PFSK-1 (cell line): ENCODE results near the gene MAGI2.

Source experiments
- FOXP2 ChIP-seq: optimal IDR thresholded peaks from 2 replicates; pipeline ENCODE3; 2011; ENCODE audit warnings: borderline replicate concordance, control low read depth, inconsistent platforms; ENCODE audit not compliant: insufficient read depth; ENCODE audit errors: extremely low read length, extremely low read depth
- POLR2AphosphoS5 ChIP-seq: IDR thresholded peaks from 2 replicates; pipeline ENCODE4 v1.6.1; 2012; ENCODE audit warnings: low read depth, mild to moderate bottlenecking, control low read depth, low read length, moderate library complexity
- REST ChIP-seq, 2 experiments: IDR thresholded peaks; 2 replicates each; pipeline versions ENCODE4 v1.6.1 to v1.8.0; 2011 to 2012; ENCODE audit warnings: low read depth in 2 of 2, low read length in 2 of 2, control low read depth in 1 of 2, inconsistent platforms in 1 of 2, mild to moderate bottlenecking in 1 of 2, moderate library complexity in 1 of 2; ENCODE audit not compliant: insufficient read depth in 1 of 2
- SIN3A ChIP-seq: IDR thresholded peaks from 2 replicates; pipeline ENCODE4 v1.6.1; 2012; ENCODE audit warnings: mild to moderate bottlenecking, low read length, moderate library complexity, borderline replicate concordance; ENCODE audit not compliant: insufficient read depth
- TAF1 ChIP-seq: IDR thresholded peaks from 2 replicates; pipeline ENCODE4 v1.6.1; 2012; ENCODE audit warnings: low read length, control low read depth, borderline replicate concordance; ENCODE audit not compliant: insufficient read depth

MAGI2 gene

GRCh38 chr7:78690174-78690573, 763.3 kb downstream of the MAGI2 start:
- TF ChIP-seq FOXP2 (no peak), SIN3A (no peak), TAF1 (no peak), POLR2AphosphoS5 (no peak), REST (IDR thresholded peaks at IDR 0.05; ENCODE audit: insufficient read depth in 1 of 2, low read depth in 2 of 2, low read length in 2 of 2) (no peak)

- no peak for TF ChIP-seq REST (IDR thresholded peaks at IDR 0.05; ENCODE audit: insufficient read depth in 1 of 2, low read depth in 2 of 2, low read length in 2 of 2)
- no peak for TF ChIP-seq POLR2AphosphoS5
- TF ChIP-seq FOXP2, result no peak
- no peak for TF ChIP-seq SIN3A
- no peak for TF ChIP-seq TAF1
Observed at GRCh38 chr7:78688376-78688775, 765.1 kb downstream of the MAGI2 start.

- no peak for TF ChIP-seq FOXP2
Observed at GRCh38 chr7:78686189-78686588, 767.3 kb downstream of the MAGI2 start.

- TF ChIP-seq POLR2AphosphoS5 (no peak), SIN3A (no peak), REST (IDR thresholded peaks at IDR 0.05; ENCODE audit: insufficient read depth in 1 of 2, low read depth in 2 of 2, low read length in 2 of 2) (no peak), FOXP2 (no peak), TAF1 (no peak)
Observed at GRCh38 chr7:78684201-78684600, 769.3 kb downstream of the MAGI2 start.

GRCh38 chr7:78683566-78683965, 769.9 kb downstream of the MAGI2 start:
- no peak for TF ChIP-seq REST (IDR thresholded peaks at IDR 0.05; ENCODE audit: insufficient read depth in 1 of 2, low read depth in 2 of 2, low read length in 2 of 2)
- no peak for TF ChIP-seq POLR2AphosphoS5
- TF ChIP-seq SIN3A, result no peak
- TF ChIP-seq FOXP2, result no peak
- no peak for TF ChIP-seq TAF1
